ENCODE measurements around the gene ZFP92.
A peak's percentile ranks its signal among the peaks of the same experiment; 100 is the strongest.
"Not testable (repeated sequence)": the region's sequence is repeated elsewhere in the genome, so short reads cannot be mapped to it uniquely, and the experiment has no call there.

Gene ZFP92, protein sequence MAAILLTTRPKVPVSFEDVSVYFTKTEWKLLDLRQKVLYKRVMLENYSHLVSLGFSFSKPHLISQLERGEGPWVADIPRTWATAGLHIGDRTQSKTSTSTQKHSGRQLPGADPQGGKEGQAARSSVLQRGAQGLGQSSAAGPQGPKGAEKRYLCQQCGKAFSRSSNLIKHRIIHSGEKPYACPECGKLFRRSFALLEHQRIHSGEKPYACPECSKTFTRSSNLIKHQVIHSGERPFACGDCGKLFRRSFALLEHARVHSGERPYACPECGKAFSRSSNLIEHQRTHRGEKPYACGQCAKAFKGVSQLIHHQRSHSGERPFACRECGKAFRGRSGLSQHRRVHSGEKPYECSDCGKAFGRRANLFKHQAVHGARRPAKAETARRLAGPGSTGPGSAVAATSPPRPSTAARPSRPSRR

GRCh38 chrX:153411255-153411987 is at the start of gene ZFP92:
Gene ZFP92 (plus strand): TSS chrX:153411472. CDS start chrX:153418323, 6,851 bp downstream.
- DNase-seq: no peak

DNA sequence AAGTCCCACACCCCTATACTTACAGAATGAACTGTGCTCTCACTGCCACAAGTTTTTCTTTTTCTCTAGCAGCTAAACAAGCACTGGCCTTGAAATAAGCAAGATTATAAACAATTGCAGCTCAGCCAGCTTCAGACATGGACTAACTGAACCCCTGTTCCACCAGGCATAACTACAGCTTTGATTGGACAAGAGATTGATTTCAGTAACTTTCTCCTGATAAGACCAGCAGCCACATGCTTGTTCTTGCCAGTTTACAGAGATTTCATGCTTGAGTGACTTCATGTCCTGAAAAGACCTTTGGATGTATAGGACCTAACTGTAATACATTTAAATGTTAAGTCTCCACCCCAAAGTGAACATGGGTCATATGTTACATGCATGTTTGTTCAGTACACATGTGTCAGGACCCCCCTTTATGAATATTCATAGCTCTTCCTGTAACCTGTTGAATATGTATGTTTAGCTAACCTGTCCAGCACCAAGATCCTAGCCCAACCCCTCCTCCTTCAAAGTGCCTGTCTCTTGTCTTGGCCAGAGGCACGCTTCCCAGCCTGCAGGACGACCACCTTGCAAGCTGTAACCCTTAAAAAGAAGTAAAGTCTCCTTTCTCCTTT is 49.4 kb upstream of the ZFP92 start:
- no peak for DNase-seq

GRCh38 chrX:153365670-153366069 is 45.6 kb upstream of the ZFP92 start:
- no peak for DNase-seq

GRCh38 chrX:153366119-153366518 is 45.2 kb upstream of the ZFP92 start:
- DNase-seq: no peak

- no peak for DNase-seq
Observed at GRCh38 chrX:153366878-153367538, 44.3 kb upstream of the ZFP92 start.

DNA sequence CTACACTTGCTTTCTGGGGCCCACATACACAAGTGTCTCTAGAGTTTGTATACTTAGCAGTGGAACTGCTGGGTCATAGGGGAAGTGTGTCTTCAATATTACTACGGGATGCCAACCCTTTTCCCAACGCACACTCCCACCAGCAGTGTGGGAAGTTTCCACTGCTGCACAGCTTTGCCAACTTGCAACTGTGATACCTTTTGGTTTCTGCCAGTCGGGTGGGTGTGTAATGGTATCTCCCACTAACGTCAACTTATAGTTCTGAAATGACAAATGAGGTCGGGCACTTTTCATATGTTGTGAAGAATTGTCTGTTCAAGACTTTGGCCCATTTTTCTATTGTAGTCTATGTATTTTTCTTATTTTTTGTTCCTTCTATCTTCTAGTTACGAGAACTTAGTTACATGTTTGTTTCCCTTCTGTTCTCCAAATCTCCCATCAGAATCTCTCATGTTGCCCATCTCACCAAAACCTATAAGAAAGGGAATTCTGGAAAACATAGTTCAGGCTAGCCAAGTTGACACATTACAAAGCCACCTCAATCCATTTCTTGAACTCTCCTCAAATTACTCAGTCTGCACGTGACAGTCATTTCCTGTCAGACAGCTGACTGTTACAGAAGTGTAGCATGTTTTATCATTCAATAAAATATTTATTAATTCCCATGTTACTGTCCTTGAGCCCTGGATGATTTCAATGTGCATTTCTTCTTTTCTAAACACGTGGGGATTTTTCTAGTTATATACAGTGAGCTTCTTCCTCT is 40.8 kb upstream of the ZFP92 start:
- no peak for DNase-seq

GRCh38 chrX:153371256-153371655 is 40.0 kb upstream of the ZFP92 start:
- no peak for DNase-seq

GRCh38 chrX:153372949-153373348 is 38.3 kb upstream of the ZFP92 start:
- DNase-seq: no peak

DNA sequence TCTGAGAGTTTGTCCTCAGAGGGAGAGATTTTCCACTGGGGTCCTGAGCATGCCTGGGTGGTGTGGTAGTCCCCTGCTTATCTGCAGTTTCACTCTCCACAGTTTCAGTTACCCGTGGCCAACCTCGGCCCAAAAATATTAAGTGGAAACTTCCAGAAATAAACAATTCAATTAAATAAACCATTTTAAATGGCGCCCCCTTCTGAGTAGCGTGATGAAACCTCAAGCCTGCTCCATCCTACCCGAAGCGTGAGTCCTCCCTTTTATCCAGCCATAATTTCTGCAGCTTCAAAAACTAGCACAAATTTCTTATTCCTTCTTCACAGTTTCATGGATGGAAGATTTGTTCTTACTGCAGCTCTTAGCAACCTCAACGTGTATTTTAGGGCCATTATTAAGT is 36.8 kb upstream of the ZFP92 start:
- DNase-seq: no peak

- DNase-seq: no peak
Observed at GRCh38 chrX:153375571-153375970, 35.7 kb upstream of the ZFP92 start.

DNA sequence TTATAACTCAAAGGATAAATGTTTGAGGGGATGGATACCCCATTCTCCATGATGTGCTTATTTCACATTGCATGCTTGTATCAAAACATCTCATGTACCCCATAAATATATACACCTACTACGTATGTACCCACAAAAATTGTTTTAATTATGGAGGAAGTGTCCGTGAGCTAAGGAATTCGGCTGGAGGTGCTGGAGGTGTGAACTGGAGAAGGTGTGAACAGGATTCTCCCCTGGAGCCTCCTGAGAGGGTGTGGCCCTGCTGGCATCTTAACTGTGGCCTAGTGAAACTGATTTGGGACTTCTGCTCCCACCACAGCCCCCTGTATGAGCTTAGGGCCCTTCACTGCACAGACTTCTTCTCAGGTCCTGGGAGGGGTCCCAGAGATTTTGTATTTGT is 33.5 kb upstream of the ZFP92 start:
- no peak for DNase-seq

DNA sequence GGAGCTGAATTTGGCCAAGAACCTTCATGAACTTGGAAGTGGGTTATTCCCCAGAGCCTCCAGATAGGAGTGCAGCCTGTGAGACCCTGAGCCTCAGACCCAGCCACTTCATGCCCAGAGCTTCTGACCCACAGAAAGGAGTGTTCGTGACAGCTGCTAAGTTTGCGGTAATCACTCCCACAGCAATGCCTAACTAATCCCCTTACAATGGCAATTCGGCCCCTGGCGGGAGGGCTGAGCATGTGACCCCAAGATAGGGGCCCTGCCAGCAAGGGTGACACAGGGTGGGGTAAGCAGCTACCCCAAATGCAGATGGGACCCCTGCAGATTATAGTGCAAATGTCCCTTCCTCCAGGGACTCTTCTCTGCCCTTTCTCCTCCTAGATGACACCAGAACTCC is 32.7 kb upstream of the ZFP92 start:
- DNase-seq: no peak

- no peak for DNase-seq
Observed at GRCh38 chrX:153379508-153379907, 31.8 kb upstream of the ZFP92 start.

DNA sequence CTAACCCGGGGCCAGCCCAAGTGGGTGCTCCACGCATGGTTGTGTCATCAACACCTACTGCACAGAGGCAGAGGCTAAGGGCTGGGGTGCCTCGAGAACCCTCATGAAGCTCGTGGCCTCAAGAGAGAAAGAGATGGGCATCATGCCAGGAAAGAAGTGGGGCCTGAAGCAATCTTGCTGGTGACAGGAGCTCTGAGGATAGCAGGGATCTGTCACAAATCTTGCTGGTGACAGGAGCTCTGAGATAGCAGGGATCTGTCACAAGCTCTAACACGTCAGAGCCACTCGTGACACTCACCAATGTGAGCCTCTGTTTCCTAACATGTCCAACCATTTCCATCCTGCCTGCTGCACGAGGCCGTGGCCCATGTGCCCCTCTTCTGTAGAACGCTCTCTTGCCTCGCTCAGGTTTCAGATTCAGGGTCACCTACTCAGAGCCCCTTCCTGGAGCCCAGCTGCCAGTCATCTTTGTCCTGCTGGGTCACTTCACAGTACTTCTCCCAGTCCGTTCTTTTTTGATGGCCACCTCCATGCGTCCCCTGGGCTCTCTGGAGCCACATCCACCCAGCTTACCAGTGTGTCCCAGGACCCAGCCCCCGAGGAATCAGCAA is 31.2 kb upstream of the ZFP92 start:
- no peak for DNase-seq

DNA sequence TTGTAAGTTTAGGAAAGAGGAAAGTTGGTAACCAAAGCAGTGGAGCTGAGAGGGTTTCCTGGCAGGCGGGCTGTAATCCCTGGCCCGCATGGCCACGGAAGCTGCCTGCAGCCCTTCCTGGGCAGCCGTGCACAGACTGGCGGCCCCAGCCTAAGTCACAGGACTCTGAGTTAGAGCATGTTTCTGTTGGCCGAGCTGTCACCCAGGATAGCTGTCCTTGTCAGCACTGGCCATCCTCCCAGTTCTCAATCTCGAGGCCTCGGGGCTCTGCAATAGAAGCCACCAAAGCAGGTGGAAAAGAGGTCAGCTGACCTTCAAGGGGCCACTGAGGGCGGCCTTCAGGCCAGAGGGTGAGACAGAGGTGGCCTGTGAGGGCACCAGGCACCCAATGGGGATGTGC is 30.6 kb upstream of the ZFP92 start:
- no peak for DNase-seq

DNA sequence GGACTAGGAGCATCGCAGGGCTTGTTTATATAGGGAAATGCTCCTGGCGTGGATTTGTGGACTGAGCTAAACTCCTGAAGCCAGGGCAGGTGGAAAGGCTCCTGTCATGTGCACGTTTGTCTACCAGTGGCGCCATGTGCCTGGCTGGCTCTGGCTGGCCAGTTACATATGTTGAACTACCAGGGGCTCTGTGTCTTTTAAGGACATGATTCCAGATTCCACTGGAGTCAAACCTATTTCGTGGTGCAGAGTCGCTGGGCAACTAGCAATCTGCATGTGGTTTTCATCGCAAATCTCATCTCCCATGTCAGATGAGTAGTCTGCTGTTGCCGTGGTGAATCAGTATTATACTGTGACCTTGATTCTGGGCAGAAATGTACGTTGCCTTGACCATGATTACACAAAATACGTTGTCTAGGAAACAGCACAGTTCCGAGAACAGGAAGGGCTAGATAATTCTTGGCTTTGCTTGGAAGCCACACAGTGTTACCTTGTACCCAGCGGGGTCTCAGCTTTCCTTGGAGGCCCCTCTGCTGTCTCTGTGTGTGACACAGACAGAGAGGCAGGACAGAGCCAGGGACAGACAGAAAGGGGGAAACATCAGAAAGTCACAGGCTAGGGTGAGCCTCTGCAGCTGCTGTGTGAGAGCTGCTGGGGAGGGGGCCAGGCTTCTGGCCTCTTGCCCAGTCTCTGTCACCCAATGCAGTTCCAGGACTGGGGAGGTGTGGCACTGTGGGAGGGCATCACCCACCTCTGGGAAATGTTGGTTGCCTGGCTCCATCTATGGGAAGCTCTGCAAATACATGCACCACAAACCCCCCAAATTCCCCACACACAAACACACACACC is 29.4 kb upstream of the ZFP92 start:
- DNase-seq: peak; percentile 14

GRCh38 chrX:153382563-153383482 is 28.4 kb upstream of the ZFP92 start:
- no peak for DNase-seq

- DNase-seq: no peak
Observed at GRCh38 chrX:153384390-153384789, 26.9 kb upstream of the ZFP92 start.

DNA sequence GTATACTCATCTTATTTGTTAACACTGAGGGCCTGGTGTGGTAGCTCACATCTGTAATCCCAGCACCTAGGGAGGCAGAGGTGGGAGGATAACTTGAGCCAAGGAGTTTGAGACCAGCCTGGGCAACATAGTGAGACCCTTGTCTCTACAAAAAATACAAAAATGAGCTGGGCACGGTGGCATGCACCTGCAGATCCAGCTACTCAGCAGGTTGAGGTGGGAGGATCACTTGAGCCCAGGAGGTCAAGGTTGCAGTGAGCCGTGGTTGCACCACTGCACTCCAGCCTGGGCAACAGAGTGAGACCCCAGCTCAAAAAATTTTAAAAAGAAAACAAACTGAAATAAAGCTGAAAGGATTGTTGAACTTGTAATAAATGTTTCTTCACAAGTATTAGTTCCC is 26.3 kb upstream of the ZFP92 start:
- DNase-seq: not testable (repeated sequence)

GRCh38 chrX:153386097-153386496 is 25.2 kb upstream of the ZFP92 start:
- no peak for DNase-seq

Measured in GOT3 (cell line).